Stimulated activated CD8-positive, alpha-beta memory T cell treated with anti-CD3 and anti-CD28 coated beads, Interleukin-4, amount 100 ng/mL, for 4 hours (primary cell): ENCODE data around the gene WBP4.
"Not testable (repeated sequence)": the region's sequence is repeated elsewhere in the genome, so short reads cannot be mapped to it uniquely, and the experiment has no call there.

Experiments
- DNase-seq, 2 donors: peaks; one replicate each; pipeline ENCODE4 v3.0.0-alpha.2; 2020; ENCODE audit warnings: low read depth in 2 of 2, low spot score in 1 of 2

WBP4 gene

GRCh38 chr13:41061075-41061913 is at the start of gene WBP4:
TSS of gene WBP4 (plus strand) at chr13:41061509. CDS start at chr13:41061674, 165 bp downstream.
- DNase-seq: peak; percentile 68 to 73

GRCh38 chr13:41012536-41012935 is 48.8 kb upstream of the WBP4 start:
- no peak for DNase-seq

- no peak for DNase-seq
These were observed 47.5 kb upstream of the WBP4 start for GRCh38 chr13:41013835-41014234.

- no peak for DNase-seq
These were observed 45.4 kb upstream of the WBP4 start for GRCh38 chr13:41015920-41016319.

- no peak for DNase-seq
These were observed 44.1 kb upstream of the WBP4 start for GRCh38 chr13:41017159-41017558.

- no peak for DNase-seq
These were observed 43.3 kb upstream of the WBP4 start for GRCh38 chr13:41017817-41018601.

GRCh38 chr13:41018602-41018948 is 42.7 kb upstream of the WBP4 start:
- DNase-seq: no peak

- DNase-seq: peak in 1 of 2 donors; percentile 18
These were observed 42.3 kb upstream of the WBP4 start, which contains the start of gene ELF1 for GRCh38 chr13:41019011-41019487. TSS of gene ELF1 (minus strand) at chr13:41019316. CDS start at chr13:40982054, 37,262 bp downstream.

GRCh38 chr13:41019578-41020347 is 41.5 kb upstream of the WBP4 start:
- no peak for DNase-seq

GRCh38 chr13:41025518-41025917 is 35.8 kb upstream of the WBP4 start:
- no peak for DNase-seq

GRCh38 chr13:41026788-41027187 is 34.5 kb upstream of the WBP4 start:
- DNase-seq: no peak

- no peak for DNase-seq
These were observed 33.3 kb upstream of the WBP4 start for GRCh38 chr13:41028051-41028450.

GRCh38 chr13:41029629-41030028 is 31.7 kb upstream of the WBP4 start:
- DNase-seq: no peak

GRCh38 chr13:41032691-41033376 is 28.5 kb upstream of the WBP4 start:
- DNase-seq: no peak

- DNase-seq: no peak
These were observed 26.9 kb upstream of the WBP4 start for GRCh38 chr13:41034382-41034781.

- DNase-seq: no peak
These were observed 26.4 kb upstream of the WBP4 start for GRCh38 chr13:41034881-41035280.

- DNase-seq: not testable (repeated sequence)
These were observed 24.8 kb upstream of the WBP4 start for GRCh38 chr13:41036557-41036956.

GRCh38 chr13:41039746-41040145 is 21.6 kb upstream of the WBP4 start:
- no peak for DNase-seq

- no peak for DNase-seq
These were observed 20.6 kb upstream of the WBP4 start for GRCh38 chr13:41040584-41041334.

GRCh38 chr13:41042419-41042818 is 18.9 kb upstream of the WBP4 start:
- not testable (repeated sequence) for DNase-seq
